ENCODE data around the gene NEURL1.
"Not testable (repeated sequence)": the region's sequence is repeated elsewhere in the genome, so short reads cannot be mapped to it uniquely, and the experiment has no call there.

Gene NEURL1

GRCh38 chr10:103502849-103503660 is 9.6 kb downstream of the NEURL1 start:
- DNase-seq (ENCODE audit: low read depth) = no peak
- H3K4me3 ChIP-seq (ENCODE audit: low read depth, low read length) = no peak overlapping the region
- TF ChIP-seq POLR2A (IDR thresholded peaks at IDR 0.05; ENCODE audit: extremely low read depth, insufficient read length) = no peak
- TF ChIP-seq MYC (IDR thresholded peaks at IDR 0.05; ENCODE audit: low read depth, low read length) = no peak
- TF ChIP-seq, protein P1, sequence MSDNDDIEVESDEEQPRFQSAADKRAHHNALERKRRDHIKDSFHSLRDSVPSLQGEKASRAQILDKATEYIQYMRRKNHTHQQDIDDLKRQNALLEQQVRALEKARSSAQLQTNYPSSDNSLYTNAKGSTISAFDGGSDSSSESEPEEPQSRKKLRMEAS (IDR thresholded peaks at IDR 0.05; ENCODE audit: low read depth, low read length) = no peak
- TF ChIP-seq CTCF (IDR thresholded peaks at IDR 0.05; ENCODE audit: low read depth, low read length) = no peak

GRCh38 chr10:103503777-103504176 is 10.3 kb downstream of the NEURL1 start:
- not testable (repeated sequence) for H3K4me3 ChIP-seq (ENCODE audit: low read depth, low read length); DNase-seq (ENCODE audit: low read depth)

DNA sequence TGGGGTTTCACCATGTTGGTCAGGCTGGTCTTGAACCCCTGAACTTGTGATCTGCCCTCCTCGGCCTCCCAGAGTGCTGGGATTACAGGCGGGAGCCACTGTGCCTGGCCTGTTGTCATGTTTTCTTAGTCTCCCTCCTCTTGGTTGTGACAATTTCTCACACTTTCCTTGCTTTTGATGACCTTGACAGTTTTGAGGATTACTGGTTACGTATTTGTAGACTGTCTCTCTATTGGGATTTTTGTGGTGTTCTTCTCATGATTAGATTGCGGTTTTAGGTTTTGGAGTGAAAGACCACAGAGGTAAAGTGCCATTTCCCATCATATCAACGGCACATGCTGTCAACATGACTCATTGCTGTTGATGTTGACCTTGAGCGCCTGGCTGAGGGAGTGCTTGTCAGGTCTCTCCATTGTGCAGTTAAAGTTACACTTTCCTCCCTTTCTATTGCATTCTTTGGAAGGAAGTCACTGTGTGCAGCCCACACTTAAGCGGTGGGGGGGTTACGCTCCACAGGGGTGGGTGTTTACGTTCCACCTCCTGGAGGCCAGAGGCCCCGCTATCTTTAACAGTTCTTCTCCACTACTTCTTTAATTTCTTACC is 10.8 kb downstream of the NEURL1 start:
- DNase-seq (ENCODE audit: low read depth) = peak; percentile 96
- H3K4me3 ChIP-seq (ENCODE audit: low read depth, low read length) = no peak overlapping the region
- TF ChIP-seq CTCF (IDR thresholded peaks at IDR 0.05; ENCODE audit: low read depth, low read length) = no peak
- TF ChIP-seq, protein P1 (IDR thresholded peaks at IDR 0.05; ENCODE audit: low read depth, low read length) = peak; percentile 91
- TF ChIP-seq MYC (IDR thresholded peaks at IDR 0.05; ENCODE audit: low read depth, low read length) = peak; percentile 90

DNA sequence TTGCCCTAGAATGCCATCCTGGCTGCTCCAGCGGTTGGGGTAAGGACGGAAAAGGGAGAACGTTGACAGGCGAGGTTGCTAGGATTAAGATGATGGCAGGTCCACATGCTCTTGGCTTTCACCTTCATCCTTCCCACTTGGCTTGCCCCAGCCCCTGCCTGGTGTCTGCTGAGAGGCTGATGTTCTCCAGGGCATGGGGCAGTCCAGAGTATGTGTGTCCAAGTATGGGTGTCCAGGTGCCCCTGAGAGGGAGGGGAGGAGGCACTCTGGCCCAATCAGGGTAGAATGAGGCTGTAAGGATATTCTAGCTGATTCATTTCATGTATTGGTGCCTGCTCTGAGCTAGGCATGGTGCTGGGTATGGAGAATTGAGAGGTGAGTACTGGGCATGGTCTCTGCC is 12.6 kb downstream of the NEURL1 start:
- TF ChIP-seq MYC (IDR thresholded peaks at IDR 0.05; ENCODE audit: low read depth, low read length) (no peak), CTCF (IDR thresholded peaks at IDR 0.05; ENCODE audit: low read depth, low read length) (no peak)
- TF ChIP-seq, protein P1 (IDR thresholded peaks at IDR 0.05; ENCODE audit: low read depth, low read length) = no peak
- H3K4me3 ChIP-seq (ENCODE audit: low read depth, low read length) = no peak overlapping the region
- DNase-seq (ENCODE audit: low read depth) = no peak

DNA sequence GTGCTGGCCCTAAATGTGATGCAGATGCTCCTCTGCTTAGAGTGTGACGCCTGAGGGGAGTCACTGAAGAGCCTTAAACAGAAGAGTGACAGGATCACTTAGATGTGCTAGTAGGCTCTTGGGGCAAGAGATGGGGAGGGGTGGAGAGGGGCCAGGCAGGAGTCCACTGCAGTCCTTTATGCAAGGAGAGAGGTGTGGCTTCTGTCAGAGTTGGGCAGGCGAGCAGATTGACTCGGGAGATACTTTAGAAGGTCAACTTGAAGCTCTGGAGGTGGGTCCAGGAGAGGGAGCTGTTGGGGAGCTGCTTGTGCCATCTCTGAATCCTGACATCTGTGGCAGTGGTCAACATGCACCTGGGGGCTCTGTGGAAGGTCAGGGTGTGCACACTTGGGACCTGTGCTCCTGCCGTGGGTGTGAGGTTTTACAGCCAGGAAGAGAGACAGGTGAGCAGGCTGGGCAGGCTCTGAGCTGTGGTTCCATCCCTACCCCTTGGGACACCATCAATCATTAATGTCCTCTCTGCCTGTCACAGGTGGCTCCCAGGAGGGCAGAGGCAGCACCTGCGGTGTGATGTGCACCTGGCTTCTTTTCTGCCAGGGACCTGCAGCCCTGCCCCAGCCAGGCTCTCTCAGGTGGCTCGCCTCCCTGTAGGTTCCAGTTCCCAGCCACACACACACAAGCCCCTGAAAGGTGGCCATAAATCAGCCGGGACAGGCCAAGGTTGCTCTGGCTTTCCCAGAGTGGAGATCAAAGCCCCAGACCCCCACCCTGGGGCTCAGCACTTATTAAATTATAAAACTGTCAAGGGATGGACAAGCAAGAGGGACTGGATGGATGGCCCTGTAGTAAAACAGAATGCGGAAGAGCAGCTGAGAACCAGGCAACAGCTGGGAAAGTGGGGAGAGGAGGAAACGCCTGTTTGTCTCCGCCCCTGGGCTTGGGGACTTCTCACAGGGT is 14.0 kb downstream of the NEURL1 start:
- DNase-seq (ENCODE audit: low read depth) = peak; percentile 21
- TF ChIP-seq POLR2A (IDR thresholded peaks at IDR 0.05; ENCODE audit: extremely low read depth, insufficient read length) (no peak), CTCF (IDR thresholded peaks at IDR 0.05; ENCODE audit: low read depth, low read length) (peak; percentile 8)
- H3K4me3 ChIP-seq (ENCODE audit: low read depth, low read length) = no peak overlapping the region

DNA sequence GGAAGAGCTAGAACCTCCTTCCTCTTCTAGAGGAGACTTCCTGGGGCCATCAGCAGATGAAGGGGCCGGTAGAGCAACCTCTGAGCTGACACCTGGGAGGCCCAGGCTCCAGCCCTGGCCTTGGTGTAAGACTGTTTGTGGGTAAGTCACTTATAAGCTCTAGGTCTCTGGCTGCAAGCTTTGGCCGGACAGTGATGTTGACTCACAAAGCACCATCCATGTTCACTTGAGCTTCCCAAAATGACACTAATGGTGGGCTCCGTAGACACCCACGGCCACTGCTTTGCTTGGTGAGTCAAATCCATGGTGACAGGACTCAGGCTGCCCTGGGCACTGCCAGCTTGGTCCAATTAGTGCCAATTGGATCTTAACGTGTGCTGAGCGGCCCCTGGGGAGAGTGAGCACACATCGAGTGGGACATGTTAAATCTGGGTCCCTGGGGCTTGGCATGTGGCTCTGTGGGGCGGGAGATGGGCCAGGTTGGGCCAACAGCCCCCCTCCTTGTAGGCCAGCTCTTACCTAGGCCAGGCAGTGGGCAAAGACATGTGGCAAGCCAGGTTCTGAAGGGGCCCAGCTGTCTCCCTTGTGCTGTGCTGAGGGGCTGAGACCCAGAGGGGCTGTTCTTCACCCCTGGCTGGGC is 16.7 kb downstream of the NEURL1 start:
- no peak for TF ChIP-seq MYC (IDR thresholded peaks at IDR 0.05; ENCODE audit: low read depth, low read length)
- no peak for TF ChIP-seq CTCF (IDR thresholded peaks at IDR 0.05; ENCODE audit: low read depth, low read length)
- no peak for TF ChIP-seq POLR2A (IDR thresholded peaks at IDR 0.05; ENCODE audit: extremely low read depth, insufficient read length)
- TF ChIP-seq, protein P1 (IDR thresholded peaks at IDR 0.05; ENCODE audit: low read depth, low read length) = no peak
- DNase-seq (ENCODE audit: low read depth) = no peak
- H3K4me3 ChIP-seq (ENCODE audit: low read depth, low read length) = no peak overlapping the region

Measured in NB4 (cell line).